Panc1 (cell line): Measurements from ENCODE around the gene SH3PXD2B. TPM values are rescaled to one million over a fixed set of nuclear protein-coding genes. Genes with fewer than 3 reads are reported as not detected.
"Not testable (repeated sequence)": the region's sequence is repeated elsewhere in the genome, so short reads cannot be mapped to it uniquely, and the experiment has no call there.

Experiments used
- ATAC-seq: fragments of 200-7000 bp; cut with Tn5 transposase; 2 replicates; pipeline ENCODE4 v1.9.1; 2020; ENCODE audit warnings: mild to moderate bottlenecking, moderate library complexity
- BruUV-seq: library from RNA; stranded (reverse); fragments of 400-500 nt; replicated peaks from 2 replicates; lab custom pipeline; 2021; lab: Mats Ljungman, UMichigan
- CTCF ChIA-PET: fragments of 300-600 bp; sonication (Branson Sonifier 250); formaldehyde crosslinking; loops from one replicate; lab custom pipeline; 2022; ENCODE audit warnings: antibody characterized with exemption; lab: Charles Lee
- POLR2A ChIA-PET: fragments of 300-600 bp; sonication (Branson Sonifier 250); formaldehyde crosslinking; loops from one replicate; lab custom pipeline; 2022; ENCODE audit warnings: antibody characterized with exemption; lab: Charles Lee
- DNase-seq: peaks from one replicate; pipeline ENCODE4 v3.0.0-alpha.2; 2010; ENCODE audit warnings: low read depth, low spot score
- H3K27ac ChIP-seq: 2 replicates; pipeline ENCODE4 v1.5.1; 2011; ENCODE audit warnings: mild to moderate bottlenecking, low read length, inconsistent platforms
- H3K27me3 ChIP-seq: fragments of 200-500 bp; sonication (Bioruptor generic); 2 replicates; pipeline ENCODE4 v1.6.0; 2014; ENCODE audit warnings: low read length, inconsistent platforms; ENCODE audit not compliant: control insufficient read depth, insufficient read depth
- H3K36me3 ChIP-seq: fragments of 200-500 bp; sonication (Bioruptor generic); 2 replicates; pipeline ENCODE4 v1.5.1; 2014; ENCODE audit warnings: inconsistent platforms, mild to moderate bottlenecking, low read length, moderate library complexity; ENCODE audit not compliant: control insufficient read depth, insufficient read depth
- H3K4me1 ChIP-seq: 2 replicates; pipeline ENCODE4 v1.5.1; 2011; ENCODE audit warnings: inconsistent platforms, mild to moderate bottlenecking, low read length, moderate library complexity; ENCODE audit not compliant: control insufficient read depth, insufficient read depth
- H3K4me3 ChIP-seq, 2 experiments: 2 replicates each; pipeline ENCODE4 v1.5.1; 2011 to 2012; ENCODE audit warnings: low read depth in 2 of 2, low read length in 2 of 2, mild to moderate bottlenecking in 2 of 2, inconsistent platforms in 1 of 2, moderate library complexity in 1 of 2
- H3K9me3 ChIP-seq: fragments of 200-500 bp; sonication (Bioruptor generic); 2 replicates; pipeline ENCODE4 v1.5.1; 2014; ENCODE audit warnings: low read depth, mild to moderate bottlenecking, inconsistent platforms, low read length, moderate library complexity; ENCODE audit not compliant: control insufficient read depth, insufficient read depth
- POLR2AphosphoS5 ChIP-seq: IDR thresholded peaks from 2 replicates; pipeline ENCODE4 v1.6.1; 2012; ENCODE audit warnings: mild to moderate bottlenecking, low read depth, low read length, moderate library complexity
- SIN3A ChIP-seq: IDR thresholded peaks from 2 replicates; pipeline ENCODE4 v1.6.1; 2012; ENCODE audit warnings: low read depth, mild to moderate bottlenecking, low read length, moderate library complexity, borderline replicate concordance; ENCODE audit not compliant: insufficient read depth
- TCF7L2 ChIP-seq: IDR thresholded peaks from 2 replicates; pipeline ENCODE4 v1.6.1; 2011; ENCODE audit warnings: mild to moderate bottlenecking, low read depth, low read length, inconsistent platforms
- in situ Hi-C: cut with HindIII; loops from 2 replicates; pipeline ENCODE4 v1.10.0; 2016; ENCODE audit warnings: low sequenced_read_pairs, low pct_unique_long_range_greater_than_20kb
- intact Hi-C: fragments of 100-400 bp; cut with micrococcal nuclease; formaldehyde crosslinking; loops from one replicate; pipeline ENCODE4 v1.10.0; 2022; ENCODE audit not compliant: unreplicated experiment
- total RNA-seq: library from RNA; stranded (reverse); gene quantifications from one replicate; pipeline ENCODE4 v1.2.1, GENCODE V29; 2021; ENCODE audit not compliant: unreplicated experiment
- TF ChIP-seq, protein P1 (sequence below), 2 experiments: IDR thresholded peaks; 2 replicates each; pipeline ENCODE4 v1.6.1; 2011 to 2012; ENCODE audit warnings: low read depth in 2 of 2, control low read depth in 1 of 2, low read length in 1 of 2, mild to moderate bottlenecking in 1 of 2, moderate library complexity in 1 of 2; ENCODE audit not compliant: insufficient read depth in 1 of 2
- TF ChIP-seq, protein P2 (sequence below): fragments of 450-650 bp; IDR thresholded peaks from 2 replicates; pipeline ENCODE4 v1.5.1; 2017; ENCODE audit warnings: mild to moderate bottlenecking

The SH3PXD2B gene
- total RNA-seq, 1 experiment from 2014 or later = 39.7 TPM

- Histone ChIP-seq H3K27me3 (no peaks in the 10 kb centered on the region), H3K4me1 (peaks cover 2% of the 10 kb centered on the region; the same call in 1 of the 2 replicates), H3K27ac (no peak overlapping the region), H3K9me3 (no peaks in the 10 kb centered on the region), H3K4me3 (no peak overlapping the region), H3K36me3 (no peaks in the 10 kb centered on the region; the same call in 1 of the 2 replicates)
- intact Hi-C loops = no loop called here
- ATAC-seq = no peak
- ChIA-PET POLR2A (no interaction called here), CTCF (no interaction called here)
- DNase-seq = no peak
- TF ChIP-seq POLR2AphosphoS5 (no peak), SIN3A (no peak), TCF7L2 (no peak)
- TF ChIP-seq, protein P1, sequence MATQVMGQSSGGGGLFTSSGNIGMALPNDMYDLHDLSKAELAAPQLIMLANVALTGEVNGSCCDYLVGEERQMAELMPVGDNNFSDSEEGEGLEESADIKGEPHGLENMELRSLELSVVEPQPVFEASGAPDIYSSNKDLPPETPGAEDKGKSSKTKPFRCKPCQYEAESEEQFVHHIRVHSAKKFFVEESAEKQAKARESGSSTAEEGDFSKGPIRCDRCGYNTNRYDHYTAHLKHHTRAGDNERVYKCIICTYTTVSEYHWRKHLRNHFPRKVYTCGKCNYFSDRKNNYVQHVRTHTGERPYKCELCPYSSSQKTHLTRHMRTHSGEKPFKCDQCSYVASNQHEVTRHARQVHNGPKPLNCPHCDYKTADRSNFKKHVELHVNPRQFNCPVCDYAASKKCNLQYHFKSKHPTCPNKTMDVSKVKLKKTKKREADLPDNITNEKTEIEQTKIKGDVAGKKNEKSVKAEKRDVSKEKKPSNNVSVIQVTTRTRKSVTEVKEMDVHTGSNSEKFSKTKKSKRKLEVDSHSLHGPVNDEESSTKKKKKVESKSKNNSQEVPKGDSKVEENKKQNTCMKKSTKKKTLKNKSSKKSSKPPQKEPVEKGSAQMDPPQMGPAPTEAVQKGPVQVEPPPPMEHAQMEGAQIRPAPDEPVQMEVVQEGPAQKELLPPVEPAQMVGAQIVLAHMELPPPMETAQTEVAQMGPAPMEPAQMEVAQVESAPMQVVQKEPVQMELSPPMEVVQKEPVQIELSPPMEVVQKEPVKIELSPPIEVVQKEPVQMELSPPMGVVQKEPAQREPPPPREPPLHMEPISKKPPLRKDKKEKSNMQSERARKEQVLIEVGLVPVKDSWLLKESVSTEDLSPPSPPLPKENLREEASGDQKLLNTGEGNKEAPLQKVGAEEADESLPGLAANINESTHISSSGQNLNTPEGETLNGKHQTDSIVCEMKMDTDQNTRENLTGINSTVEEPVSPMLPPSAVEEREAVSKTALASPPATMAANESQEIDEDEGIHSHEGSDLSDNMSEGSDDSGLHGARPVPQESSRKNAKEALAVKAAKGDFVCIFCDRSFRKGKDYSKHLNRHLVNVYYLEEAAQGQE (IDR thresholded peaks at IDR 0.05; ENCODE audit: insufficient read depth in 1 of 2, low read depth in 2 of 2, low read length in 1 of 2) = no peak
- TF ChIP-seq, protein P2, sequence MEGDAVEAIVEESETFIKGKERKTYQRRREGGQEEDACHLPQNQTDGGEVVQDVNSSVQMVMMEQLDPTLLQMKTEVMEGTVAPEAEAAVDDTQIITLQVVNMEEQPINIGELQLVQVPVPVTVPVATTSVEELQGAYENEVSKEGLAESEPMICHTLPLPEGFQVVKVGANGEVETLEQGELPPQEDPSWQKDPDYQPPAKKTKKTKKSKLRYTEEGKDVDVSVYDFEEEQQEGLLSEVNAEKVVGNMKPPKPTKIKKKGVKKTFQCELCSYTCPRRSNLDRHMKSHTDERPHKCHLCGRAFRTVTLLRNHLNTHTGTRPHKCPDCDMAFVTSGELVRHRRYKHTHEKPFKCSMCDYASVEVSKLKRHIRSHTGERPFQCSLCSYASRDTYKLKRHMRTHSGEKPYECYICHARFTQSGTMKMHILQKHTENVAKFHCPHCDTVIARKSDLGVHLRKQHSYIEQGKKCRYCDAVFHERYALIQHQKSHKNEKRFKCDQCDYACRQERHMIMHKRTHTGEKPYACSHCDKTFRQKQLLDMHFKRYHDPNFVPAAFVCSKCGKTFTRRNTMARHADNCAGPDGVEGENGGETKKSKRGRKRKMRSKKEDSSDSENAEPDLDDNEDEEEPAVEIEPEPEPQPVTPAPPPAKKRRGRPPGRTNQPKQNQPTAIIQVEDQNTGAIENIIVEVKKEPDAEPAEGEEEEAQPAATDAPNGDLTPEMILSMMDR = no peak
- BruUV-seq = no TSS peak
- in situ Hi-C loops = no loop called here
These were observed 51.7 kb downstream of the SH3PXD2B start for GRCh38 chr5:172402531-172403188.

DNA sequence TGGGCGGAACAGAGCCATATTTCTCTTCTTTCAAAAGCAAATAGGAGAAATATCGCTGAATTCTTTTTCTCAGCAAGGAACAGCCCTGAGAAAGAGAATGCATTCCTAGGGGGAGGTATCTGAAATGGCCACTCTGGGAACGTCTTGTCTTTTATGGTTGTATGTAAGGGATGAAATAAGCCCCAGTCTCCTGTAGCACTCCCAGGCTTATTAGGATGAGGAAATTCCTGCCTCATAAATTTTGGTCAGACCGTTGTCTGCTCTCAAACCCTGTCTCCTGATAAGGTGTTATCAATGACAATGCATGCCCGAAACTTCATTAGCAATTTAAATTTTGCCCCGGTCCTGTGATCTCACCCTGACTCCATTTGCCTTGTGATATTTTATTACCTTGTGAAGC, 52.3 kb downstream of the SH3PXD2B start:
- H3K4me1 ChIP-seq, intact Hi-C loops, ATAC-seq, H3K27ac ChIP-seq, BruUV-seq, CTCF ChIA-PET, DNase-seq, H3K9me3 ChIP-seq, H3K27me3 ChIP-seq, in situ Hi-C loops, H3K4me3 ChIP-seq, POLR2A ChIA-PET, H3K36me3 ChIP-seq: not testable (repeated sequence)

- H3K27me3 ChIP-seq = no peaks in the 10 kb centered on the region
- POLR2A ChIA-PET = no interaction called here
- no peaks in the 10 kb centered on the region; the same call in 1 of the 2 replicates for H3K36me3 ChIP-seq
- TF ChIP-seq, protein P2 = no peak
- TF ChIP-seq POLR2AphosphoS5 = no peak
- TF ChIP-seq SIN3A = no peak
- TF ChIP-seq, protein P1 (IDR thresholded peaks at IDR 0.05; ENCODE audit: insufficient read depth in 1 of 2, low read depth in 2 of 2, low read length in 1 of 2) = no peak
- no peak for TF ChIP-seq TCF7L2
- H3K9me3 ChIP-seq = no peaks in the 10 kb centered on the region
- BruUV-seq = no TSS peak
- in situ Hi-C loops (no loop called here), intact Hi-C loops (no loop called here)
- ATAC-seq (no peak), DNase-seq (no peak)
- CTCF ChIA-PET = no interaction called here
- no peaks in the 10 kb centered on the region; the same call in 1 of the 2 replicates for H3K4me1 ChIP-seq
- no peak overlapping the region for H3K4me3 ChIP-seq
- H3K27ac ChIP-seq = no peak overlapping the region
These were observed 54.5 kb downstream of the SH3PXD2B start for GRCh38 chr5:172399826-172400225.
